Right renal pelvis (tissue), 4 donors: ENCODE results near the gene FOXK1. TPM values are rescaled to one million over a fixed set of nuclear protein-coding genes. Genes with fewer than 3 reads are reported as not detected.

Experiments
- DNase-seq, 4 donors: peaks; one replicate each; pipeline ENCODE4 v3.0.0-alpha.2; 2013; ENCODE audit warnings: low read depth in 4 of 4, low spot score in 3 of 4, missing footprints in 1 of 4
- polyA plus RNA-seq, 4 donors: library from polyadenylated mRNA; unstranded; fragments of 120-200 nt; gene quantifications; one replicate each; pipeline ENCODE4 v1.2.1, GENCODE V29; 2013; ENCODE audit not compliant: insufficient read length in 4 of 4

Gene FOXK1
- polyA plus RNA-seq, 4 donors = 12.7 to 16.1 (median 13.9) TPM

GRCh38 chr7:4809091-4809591 lies 127.0 kb downstream of the FOXK1 start:
- DNase-seq = no peak

GRCh38 chr7:4809666-4810065 lies 127.6 kb downstream of the FOXK1 start:
- no peak for DNase-seq

- DNase-seq = no peak
Observed at GRCh38 chr7:4814433-4814832, 132.3 kb downstream of the FOXK1 start.

DNA sequence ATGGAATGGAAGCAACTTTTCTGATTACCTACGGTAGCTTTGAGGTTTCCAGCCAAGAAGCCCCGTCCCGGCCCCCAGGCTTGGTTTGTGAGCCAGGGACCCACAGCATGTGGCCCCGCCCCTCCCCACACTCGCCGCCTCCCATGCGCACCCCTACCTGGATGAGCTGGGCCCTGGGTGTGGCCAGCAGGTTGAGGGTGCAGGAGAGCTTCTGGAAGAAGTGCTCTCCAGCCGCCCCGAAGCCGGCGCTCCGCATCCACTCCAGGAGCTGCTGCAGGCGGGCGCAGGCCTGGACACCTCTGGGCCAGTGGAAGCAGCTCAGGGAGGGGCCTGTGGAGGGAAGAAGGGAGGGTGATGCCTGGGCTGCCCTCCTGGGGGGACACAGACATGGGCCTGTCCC lies 133.0 kb downstream of the FOXK1 start:
- DNase-seq = no peak

DNA sequence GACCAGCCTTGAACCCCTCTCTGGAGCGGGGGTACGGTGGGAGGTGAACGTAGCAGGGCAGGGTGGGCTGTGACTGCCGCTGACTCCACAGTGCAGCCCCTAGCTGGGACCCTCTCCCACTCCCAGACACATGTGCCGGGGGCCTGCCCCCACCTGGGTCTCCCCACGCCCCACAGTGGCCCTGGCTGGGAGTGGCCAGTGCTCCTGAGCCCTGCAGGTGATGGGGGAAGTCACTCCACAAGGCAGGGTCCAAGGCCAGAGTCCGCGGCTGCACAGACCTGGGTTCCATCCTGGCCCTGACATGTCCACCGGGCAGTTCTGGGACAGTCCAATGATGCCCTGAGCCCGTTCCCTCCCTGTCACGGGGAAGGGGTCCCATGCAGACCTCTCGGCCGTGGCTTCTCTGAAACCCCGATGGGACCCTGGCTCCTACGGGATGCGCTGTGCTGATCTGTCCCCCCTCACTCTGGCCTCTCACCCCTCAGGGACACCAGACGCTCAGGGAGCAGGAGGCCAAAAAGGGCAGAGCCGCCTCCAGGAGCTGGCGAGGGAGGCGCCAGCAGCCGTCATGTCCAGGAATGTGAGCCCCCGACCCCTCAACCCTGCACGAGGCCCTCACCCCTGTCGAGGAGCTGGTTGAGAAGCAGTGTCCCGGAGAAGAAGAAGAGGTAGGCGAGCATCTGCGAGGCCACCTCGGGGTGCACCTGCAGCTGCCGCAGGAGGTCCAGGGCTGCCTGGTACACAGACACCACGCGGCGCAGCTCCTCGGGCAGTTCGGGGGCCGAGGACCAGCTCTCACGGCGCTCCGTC lies 133.7 kb downstream of the FOXK1 start:
- DNase-seq = no peak

GRCh38 chr7:4816419-4817080 lies 134.5 kb downstream of the FOXK1 start:
- no peak for DNase-seq

- DNase-seq = no peak
Observed at GRCh38 chr7:4817178-4817901, 135.2 kb downstream of the FOXK1 start.

- no peak for DNase-seq
Observed at GRCh38 chr7:4818000-4818794, 136.1 kb downstream of the FOXK1 start.

DNA sequence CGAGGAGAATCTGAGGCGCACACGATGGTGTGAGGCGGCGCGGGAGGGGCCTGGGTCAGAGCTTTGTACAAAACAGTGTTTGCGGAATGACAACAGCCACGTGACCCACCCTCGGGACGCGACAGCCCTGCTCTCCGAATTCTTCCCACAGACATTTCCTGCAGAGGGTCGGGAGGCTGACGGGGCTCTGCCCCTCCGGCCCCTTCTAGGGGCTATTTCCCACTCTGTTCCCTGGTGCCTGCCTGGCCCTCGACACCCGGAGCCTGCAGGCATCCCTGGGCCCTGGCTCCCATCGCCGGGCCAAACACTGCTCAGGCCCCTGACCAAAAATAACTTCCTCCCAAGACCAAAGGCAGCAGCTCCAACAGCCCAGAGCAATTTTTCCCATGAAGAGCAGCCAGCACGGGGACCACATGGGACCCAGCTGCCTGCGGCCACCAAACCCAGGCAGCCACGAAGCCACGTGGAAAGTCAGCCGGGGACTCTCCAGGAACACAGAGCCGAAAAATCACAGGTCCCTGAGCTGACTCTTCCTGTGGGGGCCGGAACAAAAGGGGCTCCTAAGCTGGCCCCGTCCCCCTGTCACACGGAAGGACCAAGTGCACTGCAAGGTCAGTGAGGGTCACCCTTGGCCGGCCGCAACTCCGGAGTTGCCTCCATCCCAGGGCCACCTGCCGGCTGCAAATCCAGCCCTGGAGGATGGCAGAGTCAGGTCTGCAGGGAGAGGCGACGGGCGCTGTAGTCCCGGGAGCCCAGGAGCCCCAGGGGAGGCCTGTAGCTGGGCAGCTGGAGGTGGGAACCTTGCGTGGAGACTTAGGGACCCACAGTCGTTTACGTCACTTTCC lies 137.7 kb downstream of the FOXK1 start:
- no peak for DNase-seq

GRCh38 chr7:4820405-4820966 lies 138.4 kb downstream of the FOXK1 start:
- no peak for DNase-seq

Other genes with a start within 250 kb of the FOXK1 start
- gene AP5Z1, start 93.3 kb downstream of the FOXK1 start, polyA plus RNA-seq = 10 to 100 TPM; 20.5 to 28.0 (median 21.6) TPM
- under 1 TPM; 0.06 to 0.16 (median 0.11) TPM for gene PAPOLB, start 179.7 kb downstream of the FOXK1 start, polyA plus RNA-seq
- gene RADIL, start 201.4 kb downstream of the FOXK1 start, polyA plus RNA-seq = 1 to 10 TPM; 1.3 to 2.9 (median 2.3) TPM